Osteocyte (in vitro differentiated cells): ENCODE measurements around the gene NOC2L. TPM values are rescaled to one million over a fixed set of nuclear protein-coding genes. Genes with fewer than 3 reads are reported as not detected.
A peak's percentile ranks its signal among the peaks of the same experiment; 100 is the strongest.

Experiments
- DNase-seq: peaks from one replicate; pipeline ENCODE4 v3.0.0; 2021; ENCODE audit warnings: mixed read lengths; ENCODE audit not compliant: unreplicated experiment; ENCODE audit errors: extremely low spot score
- H3K27ac Mint-ChIP-seq: one replicate; pipeline ENCODE4 v1.8.0; 2021; ENCODE audit warnings: mild to moderate bottlenecking, mixed read lengths; ENCODE audit not compliant: unreplicated experiment
- H3K27me3 Mint-ChIP-seq: one replicate; pipeline ENCODE4 v1.8.0; 2021; ENCODE audit warnings: mixed read lengths; ENCODE audit not compliant: unreplicated experiment
- H3K36me3 Mint-ChIP-seq: one replicate; pipeline ENCODE4 v1.8.0; 2021; ENCODE audit warnings: mixed read lengths; ENCODE audit not compliant: unreplicated experiment
- H3K4me1 Mint-ChIP-seq: one replicate; pipeline ENCODE4 v1.8.0; 2021; ENCODE audit warnings: mixed read lengths; ENCODE audit not compliant: unreplicated experiment
- H3K4me3 Mint-ChIP-seq: one replicate; pipeline ENCODE4 v1.8.0; 2021; ENCODE audit warnings: mild to moderate bottlenecking, moderate library complexity, mixed read lengths; ENCODE audit not compliant: unreplicated experiment
- H3K9me3 Mint-ChIP-seq: one replicate; pipeline ENCODE4 v1.8.0; 2021; ENCODE audit warnings: mixed read lengths; ENCODE audit not compliant: unreplicated experiment
- long read RNA-seq: library from polyadenylated mRNA; unstranded; transcript quantifications from one replicate; pipeline ENCODE4 v2.0.0, GENCODE V29; 2021
- total RNA-seq: library from RNA; stranded (reverse); gene quantifications from 2 replicates; pipeline ENCODE4 v1.2.1, GENCODE V29; 2021
- TF ChIP-seq, protein P1 (sequence below): fragments of 200-600 bp; sonication (generic); IDR thresholded peaks from 2 replicates; pipeline ENCODE4 v1.5.0; 2021; ENCODE audit warnings: antibody characterized with exemption, mild to moderate bottlenecking, moderate library complexity

Gene NOC2L
- 60.5 and 63.3 TPM in 2 replicates for total RNA-seq
- long read RNA-seq, transcript NOC2L-201 (19 exons, 2,790 nt) = major isoform, 67 of 144 reads
- long read RNA-seq, partial matches to known transcripts = 16 of 144 reads
- long read RNA-seq, other reads (novel, unspliced or antisense) = 60 of 144 reads

DNA sequence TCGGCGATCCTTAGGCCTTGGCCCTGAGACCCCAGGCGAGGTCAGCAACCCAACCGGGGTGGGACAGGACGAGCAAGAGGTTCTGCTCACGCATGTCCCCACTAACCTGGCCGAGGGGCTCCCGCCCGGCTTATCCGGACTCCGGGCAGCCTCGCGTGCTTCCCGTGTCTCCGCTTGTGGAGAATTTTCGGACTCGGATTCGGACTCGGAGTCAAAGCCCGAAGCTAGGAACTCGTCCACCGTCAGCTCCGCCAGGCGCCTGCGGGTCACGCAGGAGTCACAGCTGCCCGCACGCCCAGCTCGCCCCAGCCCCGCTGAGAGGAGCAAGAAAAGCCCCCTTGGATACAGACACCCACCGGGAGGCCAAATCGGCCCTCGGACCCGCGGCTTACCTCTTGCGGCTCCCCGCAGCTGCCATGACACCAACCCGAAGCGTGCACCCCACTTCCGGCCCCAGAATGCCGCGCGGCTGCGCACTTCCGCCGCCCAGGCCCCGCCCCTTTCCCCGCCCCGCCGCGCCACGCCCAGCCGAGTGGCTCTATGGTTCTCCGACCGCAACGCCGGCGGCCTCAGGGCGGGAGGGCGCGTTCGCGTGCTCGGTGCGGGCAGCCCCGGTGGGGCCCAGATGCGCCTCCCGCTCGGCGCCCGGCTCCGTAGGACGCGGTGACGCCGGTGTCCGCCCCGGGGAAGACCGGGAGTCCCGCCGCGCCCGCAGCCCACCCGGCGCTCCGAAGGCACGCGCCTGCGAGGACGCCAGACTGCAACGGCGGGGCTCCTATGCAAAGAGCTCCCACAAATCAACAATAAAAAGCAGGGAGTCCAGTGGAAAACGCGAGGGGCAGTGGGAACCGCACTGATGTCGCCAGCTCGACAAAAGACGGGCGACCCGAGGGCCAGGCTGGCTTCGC lies at the start of gene NOC2L:
Gene NOC2L, minus strand, starts transcription at position 434 of the 908 bp plus-strand sequence. Its CDS starts 16 bp downstream, at position 418.
- Mint-ChIP-seq H3K4me1 (peaks cover 13% of the 10 kb centered on the region), H3K36me3 (peaks cover 16% of the 10 kb centered on the region), H3K27me3 (no peaks in the 10 kb centered on the region), H3K4me3 (peak within 1 kb of the TSS; percentile 89), H3K9me3 (no peaks in the 10 kb centered on the region), H3K27ac (peak within 1 kb of the TSS; percentile 62)
- peak; percentile 98 for DNase-seq
- TF ChIP-seq, protein P1, sequence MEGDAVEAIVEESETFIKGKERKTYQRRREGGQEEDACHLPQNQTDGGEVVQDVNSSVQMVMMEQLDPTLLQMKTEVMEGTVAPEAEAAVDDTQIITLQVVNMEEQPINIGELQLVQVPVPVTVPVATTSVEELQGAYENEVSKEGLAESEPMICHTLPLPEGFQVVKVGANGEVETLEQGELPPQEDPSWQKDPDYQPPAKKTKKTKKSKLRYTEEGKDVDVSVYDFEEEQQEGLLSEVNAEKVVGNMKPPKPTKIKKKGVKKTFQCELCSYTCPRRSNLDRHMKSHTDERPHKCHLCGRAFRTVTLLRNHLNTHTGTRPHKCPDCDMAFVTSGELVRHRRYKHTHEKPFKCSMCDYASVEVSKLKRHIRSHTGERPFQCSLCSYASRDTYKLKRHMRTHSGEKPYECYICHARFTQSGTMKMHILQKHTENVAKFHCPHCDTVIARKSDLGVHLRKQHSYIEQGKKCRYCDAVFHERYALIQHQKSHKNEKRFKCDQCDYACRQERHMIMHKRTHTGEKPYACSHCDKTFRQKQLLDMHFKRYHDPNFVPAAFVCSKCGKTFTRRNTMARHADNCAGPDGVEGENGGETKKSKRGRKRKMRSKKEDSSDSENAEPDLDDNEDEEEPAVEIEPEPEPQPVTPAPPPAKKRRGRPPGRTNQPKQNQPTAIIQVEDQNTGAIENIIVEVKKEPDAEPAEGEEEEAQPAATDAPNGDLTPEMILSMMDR = no peak

DNA sequence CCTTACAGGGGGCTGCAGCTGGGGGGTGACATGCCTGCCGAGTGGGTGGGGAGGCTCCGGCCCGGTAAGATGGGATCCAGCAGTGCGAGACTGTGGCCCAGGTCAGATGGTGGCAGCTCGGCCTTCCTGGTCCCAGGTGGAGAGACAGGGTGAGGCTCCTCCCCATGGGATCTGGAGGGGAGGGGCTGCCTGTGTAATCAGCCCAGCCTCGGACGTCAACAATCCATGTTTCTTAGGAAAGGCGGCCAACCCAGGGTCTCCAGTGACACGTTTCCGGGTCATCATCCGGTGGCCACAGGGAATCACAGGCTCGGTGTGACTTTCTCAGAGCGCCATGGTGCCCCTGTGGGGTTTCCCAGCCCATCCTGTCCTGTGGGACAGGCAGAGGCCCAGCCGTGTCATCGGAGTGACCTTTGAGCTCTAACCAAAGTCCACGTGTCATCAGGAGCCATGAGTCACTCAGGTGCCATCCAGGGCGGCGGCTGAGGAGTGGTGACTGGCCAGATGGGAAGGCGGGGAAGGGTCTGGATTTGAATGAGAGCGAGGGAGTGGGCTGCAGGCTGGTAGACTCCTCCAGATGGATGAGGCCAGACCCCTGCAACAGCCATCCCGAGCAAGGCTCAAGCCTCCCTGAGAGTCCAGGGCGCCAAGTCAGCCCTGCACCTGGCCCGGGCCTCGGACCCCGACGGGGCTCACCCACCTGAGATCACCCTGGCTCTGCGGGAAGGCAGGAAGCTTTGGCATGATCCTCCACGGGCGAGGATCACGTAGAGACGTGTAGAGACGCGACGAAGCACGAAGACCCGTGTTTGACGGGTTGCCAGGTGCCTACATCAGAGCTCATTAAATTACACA lies 47.5 kb upstream of the NOC2L start:
- H3K4me3 Mint-ChIP-seq = no peak overlapping the region
- H3K36me3 Mint-ChIP-seq = peaks cover 4% of the 10 kb centered on the region
- no peaks in the 10 kb centered on the region for H3K9me3 Mint-ChIP-seq
- TF ChIP-seq, protein P1 = no peak
- H3K27ac Mint-ChIP-seq = no peak overlapping the region
- no peaks in the 10 kb centered on the region for H3K27me3 Mint-ChIP-seq
- no peak for DNase-seq
- peaks cover 24% of the 10 kb centered on the region for H3K4me1 Mint-ChIP-seq

DNA sequence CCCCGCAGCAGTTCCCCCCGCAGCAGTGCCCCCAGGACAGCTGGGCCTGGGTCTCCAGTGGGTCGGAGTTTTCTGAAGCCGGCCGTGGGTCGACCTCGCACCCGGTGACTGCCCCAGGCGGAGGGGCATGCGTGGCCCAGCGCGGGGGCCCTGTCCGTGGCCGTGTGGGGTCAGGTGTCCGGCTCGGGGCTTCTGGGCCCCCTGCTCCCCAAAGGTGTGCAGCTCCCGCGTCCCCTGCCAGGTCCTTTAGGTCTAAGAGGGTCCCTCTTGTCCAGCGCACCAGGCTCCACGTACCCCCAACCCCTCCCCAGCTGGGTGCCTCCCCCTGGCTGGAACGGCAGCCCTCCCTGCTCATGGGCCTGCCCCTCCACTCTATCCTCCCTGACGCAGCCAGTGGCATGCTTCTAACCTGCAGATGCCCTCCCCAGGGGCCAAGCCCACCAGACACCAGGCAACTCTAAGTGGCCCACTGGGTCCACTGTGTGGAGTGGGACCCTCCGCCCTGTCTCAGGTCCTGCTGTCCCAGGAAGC lies 46.8 kb upstream of the NOC2L start:
- H3K4me1 Mint-ChIP-seq = peaks cover 24% of the 10 kb centered on the region
- H3K36me3 Mint-ChIP-seq = peaks cover 4% of the 10 kb centered on the region
- no peaks in the 10 kb centered on the region for H3K9me3 Mint-ChIP-seq
- TF ChIP-seq, protein P1 = no peak
- no peak overlapping the region for H3K27ac Mint-ChIP-seq
- H3K27me3 Mint-ChIP-seq = no peaks in the 10 kb centered on the region
- H3K4me3 Mint-ChIP-seq = no peak overlapping the region
- DNase-seq = no peak

DNA sequence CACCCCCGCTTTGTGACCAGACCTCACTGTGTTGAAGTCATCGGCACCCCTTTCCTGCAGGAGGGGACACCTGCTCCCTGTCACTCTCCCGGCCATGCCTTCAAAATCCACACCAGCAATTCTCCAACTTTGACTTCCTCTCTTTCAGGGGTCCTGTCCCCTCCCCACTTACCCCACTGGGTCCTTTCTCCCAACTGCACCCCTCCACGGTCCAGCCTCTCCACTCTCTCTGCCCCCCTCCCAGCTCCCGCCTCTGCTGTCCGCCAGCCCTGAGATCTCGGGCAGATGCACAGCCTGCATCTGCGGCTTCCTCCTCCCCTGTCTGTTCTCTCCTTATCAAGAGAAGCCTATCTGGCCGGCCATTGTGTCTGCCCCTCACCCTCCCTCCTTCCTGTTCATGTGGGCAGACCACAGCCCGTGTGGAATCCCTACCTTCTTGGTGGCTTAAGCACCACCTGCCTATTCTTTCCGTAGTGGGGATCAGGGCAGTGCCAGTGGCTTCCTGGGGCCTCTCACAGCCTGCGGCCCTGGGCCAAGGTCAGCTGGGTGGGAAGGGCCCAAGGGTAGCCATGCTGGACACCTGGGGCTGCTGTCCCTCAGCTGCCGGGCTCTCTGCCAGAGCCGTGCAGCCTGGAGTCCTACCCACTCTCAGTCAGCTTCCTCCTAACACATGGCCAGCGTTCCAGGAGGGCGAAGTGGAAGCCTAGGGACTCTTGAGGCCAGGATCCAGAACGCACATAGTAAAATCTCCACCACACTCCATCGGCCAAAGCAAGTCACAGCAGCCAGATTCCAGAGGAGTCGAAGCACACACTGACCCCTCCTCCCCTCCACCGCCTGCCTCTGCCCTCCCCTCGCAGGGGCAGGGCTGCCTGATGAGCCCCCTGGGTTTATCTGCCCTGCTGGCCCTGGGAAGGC lies 46.0 kb upstream of the NOC2L start:
- Mint-ChIP-seq H3K36me3 (peaks cover 4% of the 10 kb centered on the region), H3K27me3 (no peaks in the 10 kb centered on the region), H3K27ac (peak overlapping the region; percentile 87), H3K4me1 (peaks cover 26% of the 10 kb centered on the region), H3K9me3 (no peaks in the 10 kb centered on the region), H3K4me3 (peak overlapping the region; percentile 38)
- DNase-seq = peak; percentile 85
- TF ChIP-seq, protein P1 = no peak
